Measurements from ENCODE around the gene KRTAP16-1.

Gene KRTAP16-1

DNA sequence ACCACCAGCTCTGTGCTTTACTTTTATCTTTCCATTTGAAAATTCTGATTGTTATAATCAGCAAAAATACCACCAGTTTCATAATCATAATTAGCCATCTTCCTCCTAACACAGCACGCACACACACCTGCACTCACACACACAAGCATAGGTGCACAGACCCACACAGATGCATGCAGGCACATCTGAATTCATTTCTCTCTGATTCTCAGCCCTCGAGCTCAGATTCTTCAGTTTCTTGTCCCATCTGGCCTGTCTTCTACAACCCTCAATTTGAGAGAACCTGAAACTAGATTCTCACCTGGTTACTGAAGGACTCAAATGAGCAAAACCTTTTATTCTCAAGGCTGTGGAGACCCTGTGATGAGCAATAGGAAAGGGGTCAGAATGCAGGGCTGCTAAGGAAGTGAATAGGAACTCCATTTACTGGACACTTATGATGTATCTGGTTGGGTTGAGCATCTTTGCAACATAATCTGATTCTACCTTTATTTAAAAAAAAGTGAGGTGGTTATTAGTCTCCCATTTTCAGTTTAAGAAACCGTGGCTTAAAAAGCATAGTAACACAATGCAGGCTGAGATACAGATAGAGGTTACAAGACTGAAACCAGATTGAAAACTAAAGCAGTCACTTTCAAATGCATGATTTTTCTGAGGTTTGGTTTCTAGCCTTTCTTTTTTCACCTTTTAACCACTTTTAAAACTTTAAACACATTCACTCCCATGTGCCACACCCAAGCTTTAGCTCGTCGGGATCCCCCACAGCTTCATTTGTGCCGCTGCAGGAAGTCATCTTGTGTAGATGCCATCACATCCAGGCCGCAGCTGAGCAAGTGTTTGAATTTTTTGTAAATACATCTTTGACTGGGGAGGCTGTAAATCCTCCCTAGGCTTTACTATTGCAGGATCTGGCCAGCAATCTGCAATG lies 32.1 kb upstream of the KRTAP16-1 start:
- H3K27ac ChIP-seq (ENCODE audit: low read depth in 2 of 2, low read length in 2 of 2): no peak overlapping the region
- H3K4me1 ChIP-seq (ENCODE audit: control insufficient read depth in 2 of 2, insufficient read depth in 2 of 2, low read length in 2 of 2): no peaks in the 10 kb centered on the region

GRCh38 chr17:41340494-41340893 lies 31.4 kb upstream of the KRTAP16-1 start:
- no peaks in the 10 kb centered on the region for H3K9me3 ChIP-seq (ENCODE audit: control insufficient read depth in 2 of 2, low read length in 2 of 2)
- no peaks in the 10 kb centered on the region for H3K4me1 ChIP-seq (ENCODE audit: control insufficient read depth in 2 of 2, insufficient read depth in 2 of 2, low read length in 2 of 2)
- H3K9ac ChIP-seq (ENCODE audit: low read depth in 1 of 2, low read length in 2 of 2): no peak overlapping the region
- H3K4me3 ChIP-seq (ENCODE audit: low read length in 2 of 2): no peak overlapping the region
- H3K27me3 ChIP-seq (ENCODE audit: control insufficient read depth in 2 of 2, insufficient read depth in 2 of 2, low read length in 2 of 2): no peaks in the 10 kb centered on the region
- H3K27ac ChIP-seq (ENCODE audit: low read depth in 2 of 2, low read length in 2 of 2): no peak overlapping the region
- no peaks in the 10 kb centered on the region for H3K36me3 ChIP-seq (ENCODE audit: control insufficient read depth in 2 of 2, insufficient read depth in 2 of 2, low read length in 2 of 2)

More for the DNA sequence above, 32.1 kb upstream of the KRTAP16-1 start:
- H3K36me3 ChIP-seq (ENCODE audit: control insufficient read depth in 2 of 2, insufficient read depth in 2 of 2, low read length in 2 of 2): no peaks in the 10 kb centered on the region
- no peaks in the 10 kb centered on the region for H3K9me3 ChIP-seq (ENCODE audit: control insufficient read depth in 2 of 2, low read length in 2 of 2)
- H3K4me3 ChIP-seq (ENCODE audit: low read length in 2 of 2): no peak overlapping the region
- H3K9ac ChIP-seq (ENCODE audit: low read depth in 1 of 2, low read length in 2 of 2): no peak overlapping the region
- H3K27me3 ChIP-seq (ENCODE audit: control insufficient read depth in 2 of 2, insufficient read depth in 2 of 2, low read length in 2 of 2): no peaks in the 10 kb centered on the region

GRCh38 chr17:41339571-41340172 lies 30.6 kb upstream of the KRTAP16-1 start:
- Histone ChIP-seq H3K27me3 (ENCODE audit: control insufficient read depth in 2 of 2, insufficient read depth in 2 of 2, low read length in 2 of 2) (no peaks in the 10 kb centered on the region), H3K9ac (ENCODE audit: low read depth in 1 of 2, low read length in 2 of 2) (no peak overlapping the region), H3K27ac (ENCODE audit: low read depth in 2 of 2, low read length in 2 of 2) (no peak overlapping the region), H3K4me1 (ENCODE audit: control insufficient read depth in 2 of 2, insufficient read depth in 2 of 2, low read length in 2 of 2) (no peaks in the 10 kb centered on the region), H3K9me3 (ENCODE audit: control insufficient read depth in 2 of 2, low read length in 2 of 2) (no peaks in the 10 kb centered on the region), H3K4me3 (ENCODE audit: low read length in 2 of 2) (no peak overlapping the region), H3K36me3 (ENCODE audit: control insufficient read depth in 2 of 2, insufficient read depth in 2 of 2, low read length in 2 of 2) (no peaks in the 10 kb centered on the region)

DNA sequence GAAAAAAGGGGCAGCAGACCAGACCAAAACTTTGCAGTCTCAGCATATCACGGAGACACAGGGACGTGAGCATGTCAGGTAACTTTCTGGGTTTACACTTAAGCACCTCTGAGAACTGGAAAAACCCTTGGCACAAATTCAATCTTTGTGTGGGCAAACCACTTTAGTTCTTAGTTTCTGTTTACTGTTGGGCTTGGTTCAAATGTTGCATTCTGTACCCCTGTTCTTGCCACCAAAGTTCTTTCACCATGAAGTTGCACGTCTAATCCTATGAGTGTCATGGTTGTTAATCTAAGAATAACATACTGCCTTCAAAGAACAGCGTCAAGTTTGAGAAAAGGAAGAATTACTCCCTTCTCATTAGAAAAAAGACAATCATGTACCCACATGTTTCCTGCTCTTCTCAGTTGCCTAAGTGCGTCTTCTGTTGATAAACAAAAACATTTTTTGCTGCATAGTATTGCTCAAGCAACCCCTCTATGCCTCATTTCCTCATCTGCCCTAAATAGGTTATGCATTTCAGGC lies 29.9 kb upstream of the KRTAP16-1 start:
- Histone ChIP-seq H3K27ac (ENCODE audit: low read depth in 2 of 2, low read length in 2 of 2) (no peak overlapping the region), H3K4me3 (ENCODE audit: low read length in 2 of 2) (no peak overlapping the region), H3K4me1 (ENCODE audit: control insufficient read depth in 2 of 2, insufficient read depth in 2 of 2, low read length in 2 of 2) (no peaks in the 10 kb centered on the region), H3K36me3 (ENCODE audit: control insufficient read depth in 2 of 2, insufficient read depth in 2 of 2, low read length in 2 of 2) (no peaks in the 10 kb centered on the region), H3K9ac (ENCODE audit: low read depth in 1 of 2, low read length in 2 of 2) (no peak overlapping the region), H3K9me3 (ENCODE audit: control insufficient read depth in 2 of 2, low read length in 2 of 2) (no peaks in the 10 kb centered on the region), H3K27me3 (ENCODE audit: control insufficient read depth in 2 of 2, insufficient read depth in 2 of 2, low read length in 2 of 2) (no peaks in the 10 kb centered on the region)

- H3K27ac ChIP-seq (ENCODE audit: low read depth in 2 of 2, low read length in 2 of 2): no peak overlapping the region
Measured at GRCh38 chr17:41335747-41336146, 26.6 kb upstream of the KRTAP16-1 start.

DNA sequence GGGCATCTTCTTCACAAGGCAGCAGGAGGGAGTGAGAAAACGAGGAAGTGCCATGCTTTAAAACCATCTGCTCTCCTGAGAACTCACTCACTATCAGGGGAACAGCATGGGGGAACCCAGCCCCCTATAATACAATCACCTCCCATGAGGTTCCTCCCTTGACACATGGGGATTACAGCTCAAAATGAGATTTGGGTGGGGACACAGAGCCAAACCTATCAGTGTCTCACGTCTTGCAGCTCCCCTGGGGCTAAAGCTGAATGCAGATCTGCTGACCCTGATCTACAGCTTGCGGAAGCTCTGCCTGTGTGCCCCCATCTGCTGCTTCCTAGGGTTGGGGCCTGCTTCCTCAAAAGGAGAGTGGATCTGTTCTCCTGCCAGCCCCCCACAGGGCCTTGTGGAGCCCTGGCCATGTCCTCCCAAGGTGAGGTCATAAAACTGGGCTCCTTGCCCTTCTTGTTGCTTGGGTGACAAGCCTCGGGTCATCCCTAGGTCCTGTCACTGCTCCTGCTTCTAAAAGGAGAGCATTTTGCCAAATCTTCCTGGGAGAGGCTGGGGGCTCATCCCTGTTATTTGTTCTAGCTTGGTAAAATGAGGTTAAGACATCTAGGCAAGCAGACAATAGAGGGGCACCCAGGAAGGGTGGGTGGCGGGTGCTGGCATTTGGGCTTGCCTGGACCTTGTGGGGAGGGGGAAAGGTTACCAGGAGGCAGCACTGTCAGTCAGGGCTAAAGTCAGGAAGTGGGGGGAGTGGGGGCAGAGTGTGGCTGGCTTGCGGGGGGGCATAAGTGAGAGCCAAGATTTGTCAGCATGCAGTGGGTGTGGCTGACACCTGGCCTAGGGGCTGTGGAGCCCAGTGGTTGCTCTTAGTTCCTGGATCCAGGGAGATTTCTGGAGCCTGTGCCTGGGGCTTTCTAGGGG lies 25.5 kb upstream of the KRTAP16-1 start:
- no peaks in the 10 kb centered on the region for H3K9me3 ChIP-seq (ENCODE audit: control insufficient read depth in 2 of 2, low read length in 2 of 2)
- H3K27ac ChIP-seq (ENCODE audit: low read depth in 2 of 2, low read length in 2 of 2): no peak overlapping the region
- H3K4me1 ChIP-seq (ENCODE audit: control insufficient read depth in 2 of 2, insufficient read depth in 2 of 2, low read length in 2 of 2): no peaks in the 10 kb centered on the region
- H3K27me3 ChIP-seq (ENCODE audit: control insufficient read depth in 2 of 2, insufficient read depth in 2 of 2, low read length in 2 of 2): no peaks in the 10 kb centered on the region
- no peak overlapping the region for H3K4me3 ChIP-seq (ENCODE audit: low read length in 2 of 2)
- H3K9ac ChIP-seq (ENCODE audit: low read depth in 1 of 2, low read length in 2 of 2): no peak overlapping the region
- no peaks in the 10 kb centered on the region for H3K36me3 ChIP-seq (ENCODE audit: control insufficient read depth in 2 of 2, insufficient read depth in 2 of 2, low read length in 2 of 2)

More at GRCh38 chr17:41335747-41336146, 26.6 kb upstream of the KRTAP16-1 start:
- Histone ChIP-seq H3K9ac (ENCODE audit: low read depth in 1 of 2, low read length in 2 of 2) (no peak overlapping the region), H3K9me3 (ENCODE audit: control insufficient read depth in 2 of 2, low read length in 2 of 2) (no peaks in the 10 kb centered on the region), H3K36me3 (ENCODE audit: control insufficient read depth in 2 of 2, insufficient read depth in 2 of 2, low read length in 2 of 2) (no peaks in the 10 kb centered on the region), H3K4me1 (ENCODE audit: control insufficient read depth in 2 of 2, insufficient read depth in 2 of 2, low read length in 2 of 2) (no peaks in the 10 kb centered on the region), H3K4me3 (ENCODE audit: low read length in 2 of 2) (no peak overlapping the region), H3K27me3 (ENCODE audit: control insufficient read depth in 2 of 2, insufficient read depth in 2 of 2, low read length in 2 of 2) (no peaks in the 10 kb centered on the region)

GRCh38 chr17:41333836-41334235 lies 24.7 kb upstream of the KRTAP16-1 start:
- H3K4me3 ChIP-seq (ENCODE audit: low read length in 2 of 2): no peak overlapping the region
- no peak overlapping the region for H3K9ac ChIP-seq (ENCODE audit: low read depth in 1 of 2, low read length in 2 of 2)
- no peak overlapping the region for H3K27ac ChIP-seq (ENCODE audit: low read depth in 2 of 2, low read length in 2 of 2)
- no peaks in the 10 kb centered on the region for H3K36me3 ChIP-seq (ENCODE audit: control insufficient read depth in 2 of 2, insufficient read depth in 2 of 2, low read length in 2 of 2)
- H3K27me3 ChIP-seq (ENCODE audit: control insufficient read depth in 2 of 2, insufficient read depth in 2 of 2, low read length in 2 of 2): no peaks in the 10 kb centered on the region
- H3K9me3 ChIP-seq (ENCODE audit: control insufficient read depth in 2 of 2, low read length in 2 of 2): no peaks in the 10 kb centered on the region
- H3K4me1 ChIP-seq (ENCODE audit: control insufficient read depth in 2 of 2, insufficient read depth in 2 of 2, low read length in 2 of 2): no peaks in the 10 kb centered on the region

DNA sequence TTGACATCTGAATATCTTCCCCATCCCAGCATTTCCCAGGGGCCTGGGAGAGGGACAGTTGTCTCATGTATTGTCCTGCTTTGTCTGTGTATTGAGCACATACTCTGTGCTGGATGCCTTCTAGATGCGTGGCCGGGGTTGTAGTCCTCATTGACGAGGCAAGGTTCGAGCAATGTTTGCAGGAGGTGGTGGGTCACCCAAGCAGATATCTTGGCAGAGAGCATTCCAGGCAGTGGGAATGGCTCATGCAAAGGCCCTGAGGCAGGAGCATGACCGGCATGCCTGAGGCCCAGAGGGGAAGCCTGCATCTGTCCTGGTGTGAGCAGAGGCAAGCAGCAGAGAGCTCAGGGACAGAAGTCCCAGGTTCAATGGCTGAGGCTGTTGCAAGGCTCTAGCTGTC lies 24.0 kb upstream of the KRTAP16-1 start:
- H3K4me3 ChIP-seq (ENCODE audit: low read length in 2 of 2): no peak overlapping the region

GRCh38 chr17:41332239-41332638 lies 23.1 kb upstream of the KRTAP16-1 start:
- Histone ChIP-seq H3K9me3 (ENCODE audit: control insufficient read depth in 2 of 2, low read length in 2 of 2) (no peaks in the 10 kb centered on the region), H3K9ac (ENCODE audit: low read depth in 1 of 2, low read length in 2 of 2) (no peak overlapping the region), H3K4me3 (ENCODE audit: low read length in 2 of 2) (no peak overlapping the region), H3K27me3 (ENCODE audit: control insufficient read depth in 2 of 2, insufficient read depth in 2 of 2, low read length in 2 of 2) (no peaks in the 10 kb centered on the region), H3K36me3 (ENCODE audit: control insufficient read depth in 2 of 2, insufficient read depth in 2 of 2, low read length in 2 of 2) (no peaks in the 10 kb centered on the region), H3K4me1 (ENCODE audit: control insufficient read depth in 2 of 2, insufficient read depth in 2 of 2, low read length in 2 of 2) (no peaks in the 10 kb centered on the region), H3K27ac (ENCODE audit: low read depth in 2 of 2, low read length in 2 of 2) (no peak overlapping the region)

More for the DNA sequence above, 24.0 kb upstream of the KRTAP16-1 start:
- Histone ChIP-seq H3K9ac (ENCODE audit: low read depth in 1 of 2, low read length in 2 of 2) (no peak overlapping the region), H3K27ac (ENCODE audit: low read depth in 2 of 2, low read length in 2 of 2) (no peak overlapping the region), H3K9me3 (ENCODE audit: control insufficient read depth in 2 of 2, low read length in 2 of 2) (no peaks in the 10 kb centered on the region), H3K36me3 (ENCODE audit: control insufficient read depth in 2 of 2, insufficient read depth in 2 of 2, low read length in 2 of 2) (no peaks in the 10 kb centered on the region), H3K27me3 (ENCODE audit: control insufficient read depth in 2 of 2, insufficient read depth in 2 of 2, low read length in 2 of 2) (no peaks in the 10 kb centered on the region), H3K4me1 (ENCODE audit: control insufficient read depth in 2 of 2, insufficient read depth in 2 of 2, low read length in 2 of 2) (no peaks in the 10 kb centered on the region)
